Peyer's patch (tissue), 4 donors: Measurements from ENCODE around the gene NCKAP5. TPM values are rescaled to one million over a fixed set of nuclear protein-coding genes. Genes with fewer than 3 reads are reported as not detected.

Source experiments
- DNase-seq, 3 donors: peaks; one replicate each; pipeline ENCODE4 v3.0.0-alpha.2; 2017 to 2019
- H3K27ac ChIP-seq, 4 donors: fragments of 200-600 bp; sonication (generic); one replicate each; pipeline ENCODE4 v1.5.1; 2016 to 2019
- H3K27me3 ChIP-seq, 2 donors: fragments of 200-600 bp; sonication (generic); one replicate each; pipeline ENCODE4 v1.5.1; 2019
- H3K36me3 ChIP-seq, 3 donors: fragments of 200-600 bp; sonication (generic); one replicate each; pipeline ENCODE4 v1.5.1; 2016 to 2019
- H3K4me1 ChIP-seq, 4 donors: fragments of 200-600 bp; sonication (generic); one replicate each; pipeline ENCODE4 v1.5.1; 2016 to 2019
- H3K4me3 ChIP-seq, 4 donors: fragments of 200-600 bp; sonication (generic); 1 replicate in 3 of 4; 2 replicates in 1 of 4; pipeline ENCODE4 v1.5.1; 2016 to 2019; ENCODE audit warnings: mild to moderate bottlenecking in 1 of 4
- H3K9me3 ChIP-seq, 4 donors: fragments of 200-600 bp; sonication (generic); one replicate each; pipeline ENCODE4 v1.5.1; 2016 to 2019; ENCODE audit warnings: mild to moderate bottlenecking in 1 of 4
- CTCF ChIP-seq, 6 experiments: fragments of 450-650 bp in 4 of 6; fragments of 200-600 bp in 2 of 6; sonication (generic) in 1 of 6; IDR thresholded peaks; one replicate each; pipeline ENCODE4 v1.5.1; 2017 to 2019; ENCODE audit warnings: antibody characterized with exemption in 6 of 6, mild to moderate bottlenecking in 3 of 6, moderate library complexity in 1 of 6
- POLR2A ChIP-seq, 2 donors: fragments of 450-650 bp; IDR thresholded peaks; one replicate each; pipeline ENCODE4 v1.5.1; 2017; ENCODE audit warnings: antibody characterized with exemption in 2 of 2, mild to moderate bottlenecking in 2 of 2, moderate library complexity in 2 of 2
- total RNA-seq, 4 donors: library from RNA; depleted of rRNA; stranded (reverse); fragments of >200 nt; gene quantifications; one replicate each; pipeline ENCODE4 v1.1.0, GENCODE V29; 2016

NCKAP5 gene
- total RNA-seq, 4 donors from 2014 or later = 9.1 to 28.5 (median 22.5) TPM

- Histone ChIP-seq H3K9me3 (no peaks in the 10 kb centered on the region), H3K27ac (no peak overlapping the region), H3K4me3 (no peak overlapping the region), H3K36me3 (no peaks in the 10 kb centered on the region), H3K27me3 (no peaks in the 10 kb centered on the region), H3K4me1 (no peaks in the 10 kb centered on the region)
- TF ChIP-seq CTCF (IDR thresholded peaks at IDR 0.05) (no peak), POLR2A (IDR thresholded peaks at IDR 0.05) (no peak)
- no peak for DNase-seq
These were observed 664.0 kb downstream of the NCKAP5 start for GRCh38 chr2:132904142-132904842.

GRCh38 chr2:132902626-132903025 lies 665.6 kb downstream of the NCKAP5 start:
- no peaks in the 10 kb centered on the region for H3K4me1 ChIP-seq
- H3K36me3 ChIP-seq = no peaks in the 10 kb centered on the region
- no peak overlapping the region for H3K27ac ChIP-seq
- H3K9me3 ChIP-seq = no peaks in the 10 kb centered on the region
- H3K27me3 ChIP-seq = no peaks in the 10 kb centered on the region
- no peak for DNase-seq
- TF ChIP-seq CTCF (IDR thresholded peaks at IDR 0.05) (no peak), POLR2A (IDR thresholded peaks at IDR 0.05) (no peak)
- no peak overlapping the region for H3K4me3 ChIP-seq

GRCh38 chr2:132901661-132902060 lies 666.6 kb downstream of the NCKAP5 start:
- Histone ChIP-seq H3K36me3 (no peaks in the 10 kb centered on the region), H3K9me3 (no peaks in the 10 kb centered on the region), H3K4me1 (no peaks in the 10 kb centered on the region), H3K27me3 (no peaks in the 10 kb centered on the region), H3K27ac (no peak overlapping the region), H3K4me3 (no peak overlapping the region)
- TF ChIP-seq POLR2A (IDR thresholded peaks at IDR 0.05) (no peak), CTCF (IDR thresholded peaks at IDR 0.05) (no peak)
- DNase-seq = no peak

GRCh38 chr2:132897111-132897510 lies 671.2 kb downstream of the NCKAP5 start:
- no peaks in the 10 kb centered on the region for H3K4me1 ChIP-seq
- H3K4me3 ChIP-seq = no peak overlapping the region
- no peak for DNase-seq
- no peaks in the 10 kb centered on the region for H3K36me3 ChIP-seq
- H3K27me3 ChIP-seq = no peaks in the 10 kb centered on the region
- no peak overlapping the region for H3K27ac ChIP-seq
- TF ChIP-seq CTCF (IDR thresholded peaks at IDR 0.05) = no peak
- no peak for TF ChIP-seq POLR2A (IDR thresholded peaks at IDR 0.05)
- no peaks in the 10 kb centered on the region for H3K9me3 ChIP-seq

- no peak for DNase-seq
- TF ChIP-seq CTCF (IDR thresholded peaks at IDR 0.05) (no peak), POLR2A (IDR thresholded peaks at IDR 0.05) (no peak)
- H3K36me3 ChIP-seq = no peaks in the 10 kb centered on the region
- H3K4me1 ChIP-seq = no peaks in the 10 kb centered on the region
- no peaks in the 10 kb centered on the region for H3K9me3 ChIP-seq
- no peak overlapping the region for H3K27ac ChIP-seq
- H3K27me3 ChIP-seq = no peaks in the 10 kb centered on the region
- no peak overlapping the region for H3K4me3 ChIP-seq
These were observed 672.2 kb downstream of the NCKAP5 start for GRCh38 chr2:132896073-132896472.

- Histone ChIP-seq H3K27ac (no peak overlapping the region), H3K4me1 (no peaks in the 10 kb centered on the region), H3K4me3 (no peak overlapping the region), H3K36me3 (no peaks in the 10 kb centered on the region), H3K27me3 (no peaks in the 10 kb centered on the region), H3K9me3 (no peaks in the 10 kb centered on the region)
- TF ChIP-seq POLR2A (IDR thresholded peaks at IDR 0.05) (no peak), CTCF (IDR thresholded peaks at IDR 0.05) (no peak)
- DNase-seq = no peak
These were observed 676.8 kb downstream of the NCKAP5 start for GRCh38 chr2:132891498-132891897.
